ENCODE measurements around the gene MPL.

GRCh38 chr1:43395523-43395922 is 57.9 kb downstream of the MPL start:
- TF ChIP-seq CTCF (IDR thresholded peaks at IDR 0.05) (no peak), POLR2AphosphoS5 (IDR thresholded peaks at IDR 0.05) (no peak)
